Caco-2 (cell line): ENCODE measurements around the gene HAVCR1. TPM values are rescaled to one million over a fixed set of nuclear protein-coding genes. Genes with fewer than 3 reads are reported as not detected.

ENCODE experiments used
- BruUV-seq: library from RNA; stranded (reverse); fragments of 400-500 nt; replicated peaks from 2 replicates; lab custom pipeline; 2021; lab: Mats Ljungman, UMichigan
- CTCF ChIA-PET: fragments of 300-600 bp; sonication (Branson Sonifier 250); formaldehyde crosslinking; loops from one replicate; lab custom pipeline; 2022; ENCODE audit warnings: antibody characterized with exemption; lab: Charles Lee
- POLR2A ChIA-PET: fragments of 300-600 bp; sonication (Branson Sonifier 250); formaldehyde crosslinking; loops from one replicate; lab custom pipeline; 2022; ENCODE audit warnings: antibody characterized with exemption; lab: Charles Lee
- DNase-seq, 2 experiments: peaks; one replicate each; pipeline versions ENCODE4 v3.0.0 to v3.0.0-alpha.2; 2020 to 2022
- H3K27me3 ChIP-seq: replicated peaks from 2 replicates; pipeline ENCODE4 v1.6.0; 2011; ENCODE audit warnings: low read length; ENCODE audit not compliant: control insufficient read depth, insufficient read depth
- H3K36me3 ChIP-seq: 2 replicates; pipeline ENCODE4 v1.5.1; 2011; ENCODE audit warnings: low read length; ENCODE audit not compliant: control insufficient read depth, insufficient read depth
- H3K4me1 ChIP-seq: fragments of 250-450 bp; sonication (Bioruptor Pico); 2 replicates; pipeline ENCODE4 v1.5.1; 2020; ENCODE audit warnings: mild to moderate bottlenecking
- H3K4me3 ChIP-seq: 2 replicates; pipeline ENCODE4 v1.5.1; 2011; ENCODE audit warnings: low read depth, mild to moderate bottlenecking, control low read depth, low read length
- H3K9me3 ChIP-seq: fragments of 250-450 bp; sonication (Bioruptor Pico); 2 replicates; pipeline ENCODE4 v1.5.1; 2020; ENCODE audit warnings: mild to moderate bottlenecking, moderate library complexity
- H3K27ac Mint-ChIP-seq: one replicate; pipeline ENCODE4 v1.8.0; 2022; ENCODE audit warnings: mixed read lengths; ENCODE audit not compliant: unreplicated experiment
- H3K27me3 Mint-ChIP-seq: one replicate; pipeline ENCODE4 v1.8.0; 2022; ENCODE audit warnings: mixed read lengths; ENCODE audit not compliant: insufficient read depth, unreplicated experiment
- H3K36me3 Mint-ChIP-seq: one replicate; pipeline ENCODE4 v1.8.0; 2022; ENCODE audit warnings: mild to moderate bottlenecking, mixed read lengths; ENCODE audit not compliant: insufficient read depth, unreplicated experiment
- H3K4me1 Mint-ChIP-seq: one replicate; pipeline ENCODE4 v1.8.0; 2022; ENCODE audit warnings: low read depth, mixed read lengths; ENCODE audit not compliant: unreplicated experiment
- H3K4me3 Mint-ChIP-seq: one replicate; pipeline ENCODE4 v1.8.0; 2022; ENCODE audit warnings: mild to moderate bottlenecking, moderate library complexity, mixed read lengths; ENCODE audit not compliant: unreplicated experiment
- H3K9me3 Mint-ChIP-seq: one replicate; pipeline ENCODE4 v1.8.0; 2022; ENCODE audit warnings: mixed read lengths; ENCODE audit not compliant: unreplicated experiment
- CTCF ChIP-seq, 2 experiments: fragments of 200-600 bp in 1 of 2; IDR thresholded peaks; 1 replicate in 1 of 2; 2 replicates in 1 of 2; pipeline versions ENCODE4 v1.5.1 to v1.8.0; 2011 to 2022; ENCODE audit warnings: antibody characterized with exemption in 1 of 2, control low read depth in 1 of 2, inconsistent platforms in 1 of 2, low read depth in 1 of 2, low read length in 1 of 2, mild to moderate bottlenecking in 1 of 2, moderate library complexity in 1 of 2; ENCODE audit not compliant: insufficient read depth in 1 of 2, severe bottlenecking in 1 of 2, unreplicated experiment in 1 of 2
- intact Hi-C: fragments of 100-400 bp; cut with micrococcal nuclease; formaldehyde crosslinking; loops from one replicate; pipeline ENCODE4 v1.10.0; 2022; ENCODE audit not compliant: unreplicated experiment
- total RNA-seq: library from RNA; stranded (reverse); gene quantifications from 2 replicates; pipeline ENCODE4 v1.2.3, GENCODE V29; 2022

HAVCR1 gene
- total RNA-seq, 1 experiment from 2014 or later, result 144 TPM

GRCh38 chr5:157006262-157006661 is 52.7 kb downstream of the HAVCR1 start:
- CTCF ChIA-PET, result no interaction called here
- H3K9me3 Mint-ChIP-seq, result peaks cover 9% of the 10 kb centered on the region
- H3K27ac Mint-ChIP-seq, result no peak overlapping the region

DNA sequence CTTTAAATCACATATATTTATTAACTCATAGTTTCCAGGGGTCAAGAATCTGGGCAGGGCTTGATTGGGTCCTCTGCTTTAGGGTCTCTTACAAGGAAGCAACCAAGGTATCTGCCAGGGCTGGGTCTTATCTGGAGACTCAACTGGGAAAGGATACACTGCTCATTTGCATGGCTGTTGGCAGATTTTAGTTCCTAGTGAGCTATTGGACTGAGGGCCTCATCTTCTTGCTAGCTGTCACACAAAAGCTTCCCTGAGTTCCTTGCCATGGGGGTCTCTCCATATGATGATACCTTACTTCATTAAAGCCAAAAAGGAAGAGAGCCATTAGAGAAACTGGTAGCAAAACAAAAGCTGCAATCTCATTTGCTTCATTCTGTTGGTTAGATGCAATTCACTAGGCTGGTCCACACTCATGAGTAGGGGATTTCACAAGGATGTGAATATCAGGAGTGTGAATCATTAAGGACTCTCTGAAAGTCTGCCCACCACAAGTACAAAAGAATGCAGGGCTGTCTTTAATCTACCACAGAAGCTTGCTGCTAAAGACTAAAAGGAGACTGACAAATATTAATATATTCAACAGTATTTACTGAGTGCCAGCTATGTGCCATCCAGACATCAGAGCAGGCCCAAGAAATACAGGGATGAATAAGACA is 53.9 kb downstream of the HAVCR1 start:
- H3K4me1 ChIP-seq, result no peaks in the 10 kb centered on the region
- ChIA-PET CTCF (interaction anchor here (0.6 kb wide), 1 partner anchor 1154 kb away, joined by 3 read pairs; no protein-coding TSS in a partner anchor), POLR2A (no interaction called here)
- Mint-ChIP-seq H3K4me3 (no peak overlapping the region), H3K36me3 (peaks cover 5% of the 10 kb centered on the region), H3K4me1 (no peaks in the 10 kb centered on the region), H3K27me3 (no peaks in the 10 kb centered on the region), H3K27ac (no peak overlapping the region), H3K9me3 (peaks cover 9% of the 10 kb centered on the region)
- H3K9me3 ChIP-seq, result peaks cover 10% of the 10 kb centered on the region
- no peaks in the 10 kb centered on the region for H3K36me3 ChIP-seq
- intact Hi-C loops, result no loop called here
- TF ChIP-seq CTCF (IDR thresholded peaks at IDR 0.05; ENCODE audit: insufficient read depth in 1 of 2, low read depth in 1 of 2, low read length in 1 of 2, severe bottlenecking in 1 of 2, unreplicated experiment in 1 of 2), result no peak
- H3K27me3 ChIP-seq, result no peaks in the 10 kb centered on the region
- DNase-seq, result no peak
- no peak overlapping the region for H3K4me3 ChIP-seq
- no TSS peak for BruUV-seq

More at GRCh38 chr5:157006262-157006661, 52.7 kb downstream of the HAVCR1 start:
- Histone ChIP-seq H3K27me3 (no peaks in the 10 kb centered on the region), H3K4me3 (no peak overlapping the region), H3K36me3 (no peaks in the 10 kb centered on the region), H3K4me1 (no peaks in the 10 kb centered on the region), H3K9me3 (no peaks in the 10 kb centered on the region)
- POLR2A ChIA-PET, result no interaction called here
- intact Hi-C loops, result no loop called here
- TF ChIP-seq CTCF (IDR thresholded peaks at IDR 0.05; ENCODE audit: insufficient read depth in 1 of 2, low read depth in 1 of 2, low read length in 1 of 2, severe bottlenecking in 1 of 2, unreplicated experiment in 1 of 2), result no peak
- H3K27me3 Mint-ChIP-seq, result no peaks in the 10 kb centered on the region
- no peak overlapping the region for H3K4me3 Mint-ChIP-seq
- no peaks in the 10 kb centered on the region for H3K36me3 Mint-ChIP-seq
- no TSS peak for BruUV-seq
- no peak for DNase-seq
- H3K4me1 Mint-ChIP-seq, result no peaks in the 10 kb centered on the region

DNA sequence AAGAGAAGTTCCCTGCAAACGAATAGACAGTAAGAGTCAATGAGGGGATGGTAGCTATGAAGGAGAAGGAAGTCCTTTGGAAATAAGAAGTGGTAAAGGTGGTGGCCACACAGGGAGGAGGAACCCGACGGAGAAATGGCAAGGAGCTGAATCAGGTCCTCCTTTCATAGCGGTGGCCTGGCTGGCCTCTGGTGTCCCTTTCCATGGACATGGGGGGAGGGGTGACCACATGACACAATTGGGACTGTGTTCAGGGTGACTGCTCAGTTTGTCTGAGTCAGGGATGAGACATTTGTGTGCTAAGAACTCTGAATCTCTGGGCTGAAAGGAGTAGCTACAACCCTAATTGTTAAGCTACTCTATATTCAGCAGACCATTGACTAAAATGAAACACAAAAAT is 67.2 kb downstream of the HAVCR1 start:
- H3K36me3 ChIP-seq, result no peaks in the 10 kb centered on the region; the same call in 1 of the 2 replicates
- ChIA-PET CTCF (no interaction called here), POLR2A (no interaction called here)
- Mint-ChIP-seq H3K36me3 (no peaks in the 10 kb centered on the region), H3K4me1 (no peaks in the 10 kb centered on the region), H3K27me3 (no peaks in the 10 kb centered on the region), H3K4me3 (no peak overlapping the region), H3K27ac (no peak overlapping the region), H3K9me3 (peaks cover 11% of the 10 kb centered on the region)
- H3K27me3 ChIP-seq, result no peaks in the 10 kb centered on the region
- no peaks in the 10 kb centered on the region for H3K9me3 ChIP-seq
- intact Hi-C loops, result no loop called here
- no peak for TF ChIP-seq CTCF (IDR thresholded peaks at IDR 0.05; ENCODE audit: insufficient read depth in 1 of 2, low read depth in 1 of 2, low read length in 1 of 2, severe bottlenecking in 1 of 2, unreplicated experiment in 1 of 2)
- DNase-seq, result no peak
- BruUV-seq, result no TSS peak
- H3K4me3 ChIP-seq, result no peak overlapping the region
- H3K4me1 ChIP-seq, result no peaks in the 10 kb centered on the region
